Glomerular endothelial cell (primary cell): ENCODE data around the gene CYTH1. TPM values are rescaled to one million over a fixed set of nuclear protein-coding genes. Genes with fewer than 3 reads are reported as not detected.

Source experiments
- DNase-seq: peaks from one replicate; pipeline ENCODE4 v3.0.0-alpha.2; 2011; ENCODE audit warnings: low read depth, low spot score; ENCODE audit errors: extremely low read depth
- total RNA-seq: library from RNA; depleted of rRNA; stranded (reverse); fragments of >200 nt; gene quantifications from 2 replicates; pipeline ENCODE4 v1.2.3, GENCODE V29; 2015

CYTH1 gene
- total RNA-seq, 1 donor from 2014 or later, result 61.6 TPM

- DNase-seq, result no peak
These were observed 24.4 kb upstream of the CYTH1 start for GRCh38 chr17:78806451-78806850.

- DNase-seq, result no peak
These were observed 23.2 kb upstream of the CYTH1 start for GRCh38 chr17:78805301-78805700.

GRCh38 chr17:78804777-78805176, 22.7 kb upstream of the CYTH1 start:
- no peak for DNase-seq

GRCh38 chr17:78803186-78803845, 21.2 kb upstream of the CYTH1 start:
- DNase-seq, result no peak

- no peak for DNase-seq
These were observed 20.4 kb upstream of the CYTH1 start for GRCh38 chr17:78802459-78802858.

- no peak for DNase-seq
These were observed 19.9 kb upstream of the CYTH1 start for GRCh38 chr17:78802008-78802407.

GRCh38 chr17:78800132-78800931, 18.3 kb upstream of the CYTH1 start:
- DNase-seq, result no peak

GRCh38 chr17:78798695-78799559, 16.9 kb upstream of the CYTH1 start:
- no peak for DNase-seq

GRCh38 chr17:78797691-78798585, 15.9 kb upstream of the CYTH1 start:
- no peak for DNase-seq

GRCh38 chr17:78797213-78797612, 15.1 kb upstream of the CYTH1 start:
- DNase-seq, result no peak

- no peak for DNase-seq
These were observed 14.4 kb upstream of the CYTH1 start for GRCh38 chr17:78796517-78796900.

- DNase-seq, result no peak
These were observed 13.9 kb upstream of the CYTH1 start for GRCh38 chr17:78795861-78796516.

GRCh38 chr17:78794864-78795640, 13.0 kb upstream of the CYTH1 start:
- no peak for DNase-seq

- DNase-seq, result no peak
These were observed 12.3 kb upstream of the CYTH1 start for GRCh38 chr17:78794399-78794798.

- DNase-seq, result no peak
These were observed 11.9 kb upstream of the CYTH1 start for GRCh38 chr17:78793968-78794367.

GRCh38 chr17:78793415-78793814, 11.3 kb upstream of the CYTH1 start:
- DNase-seq, result no peak

GRCh38 chr17:78791840-78792709, 10.0 kb upstream of the CYTH1 start:
- DNase-seq, result no peak

GRCh38 chr17:78790552-78790951, 8.5 kb upstream of the CYTH1 start:
- DNase-seq, result no peak
